ENCODE results near the gene ABHD2.

DNA sequence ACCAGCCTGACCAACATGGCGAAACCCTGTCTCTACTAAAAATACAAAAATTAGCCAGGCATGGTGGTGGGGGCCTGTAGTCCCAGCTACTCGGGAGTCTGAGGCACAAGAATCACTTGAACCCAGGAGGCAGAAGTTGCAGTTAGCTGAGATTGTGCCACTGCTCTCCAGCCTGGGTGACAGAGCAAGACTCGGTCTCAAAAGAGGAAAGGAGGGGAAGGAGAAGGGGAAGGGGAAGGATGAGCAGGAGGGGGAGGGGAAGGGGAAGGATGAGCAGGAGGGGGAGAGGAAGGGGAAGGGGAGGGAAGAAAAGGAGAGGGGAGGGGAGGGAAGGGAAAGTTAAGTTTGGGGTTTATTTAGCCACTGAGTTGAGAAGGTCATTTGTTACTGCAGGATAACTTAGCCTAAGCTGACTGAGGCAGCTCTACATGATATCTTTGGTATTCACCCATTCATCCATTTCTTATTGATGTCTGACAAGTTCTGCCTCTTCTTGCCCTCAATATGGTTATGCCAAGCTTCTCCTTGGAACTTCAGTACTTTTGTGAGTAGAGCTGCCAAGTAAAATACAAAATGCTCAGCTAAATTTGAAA lies 15.9 kb upstream of the ABHD2 start:
- TF ChIP-seq, protein P1, sequence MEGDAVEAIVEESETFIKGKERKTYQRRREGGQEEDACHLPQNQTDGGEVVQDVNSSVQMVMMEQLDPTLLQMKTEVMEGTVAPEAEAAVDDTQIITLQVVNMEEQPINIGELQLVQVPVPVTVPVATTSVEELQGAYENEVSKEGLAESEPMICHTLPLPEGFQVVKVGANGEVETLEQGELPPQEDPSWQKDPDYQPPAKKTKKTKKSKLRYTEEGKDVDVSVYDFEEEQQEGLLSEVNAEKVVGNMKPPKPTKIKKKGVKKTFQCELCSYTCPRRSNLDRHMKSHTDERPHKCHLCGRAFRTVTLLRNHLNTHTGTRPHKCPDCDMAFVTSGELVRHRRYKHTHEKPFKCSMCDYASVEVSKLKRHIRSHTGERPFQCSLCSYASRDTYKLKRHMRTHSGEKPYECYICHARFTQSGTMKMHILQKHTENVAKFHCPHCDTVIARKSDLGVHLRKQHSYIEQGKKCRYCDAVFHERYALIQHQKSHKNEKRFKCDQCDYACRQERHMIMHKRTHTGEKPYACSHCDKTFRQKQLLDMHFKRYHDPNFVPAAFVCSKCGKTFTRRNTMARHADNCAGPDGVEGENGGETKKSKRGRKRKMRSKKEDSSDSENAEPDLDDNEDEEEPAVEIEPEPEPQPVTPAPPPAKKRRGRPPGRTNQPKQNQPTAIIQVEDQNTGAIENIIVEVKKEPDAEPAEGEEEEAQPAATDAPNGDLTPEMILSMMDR (IDR thresholded peaks at IDR 0.05), result no peak
- TF ChIP-seq POLR2AphosphoS5 (IDR thresholded peaks at IDR 0.05) (no peak), POLR2A (IDR thresholded peaks at IDR 0.05) (no peak), EP300 (IDR thresholded peaks at IDR 0.05) (no peak)

Data from upper lobe of left lung (tissue), 4 donors.